Hematopoietic multipotent progenitor cell treated with erythropoietin and hydrocortisone succinate and interleukin-3 and kit ligand, for 15 days (in vitro differentiated cells): Measurements from ENCODE around the gene ZCCHC14.
"Not testable (repeated sequence)": the region's sequence is repeated elsewhere in the genome, so short reads cannot be mapped to it uniquely, and the experiment has no call there.

ENCODE experiments used
- DNase-seq: peaks from one replicate; pipeline ENCODE4 v3.0.0-alpha.2; 2015; ENCODE audit warnings: low spot score

Gene ZCCHC14

GRCh38 chr16:87382023-87382785, 110.6 kb downstream of the ZCCHC14 start:
- DNase-seq: no peak

GRCh38 chr16:87380881-87381280, 111.9 kb downstream of the ZCCHC14 start:
- DNase-seq: no peak

GRCh38 chr16:87380403-87380802, 112.4 kb downstream of the ZCCHC14 start:
- DNase-seq: no peak

GRCh38 chr16:87379312-87379752, 113.5 kb downstream of the ZCCHC14 start:
- DNase-seq: not testable (repeated sequence)

GRCh38 chr16:87376660-87377059, 116.2 kb downstream of the ZCCHC14 start:
- peak; percentile 58 for DNase-seq

- no peak for DNase-seq
Measured at GRCh38 chr16:87375426-87376135, 117.2 kb downstream of the ZCCHC14 start.

GRCh38 chr16:87374313-87374712, 118.5 kb downstream of the ZCCHC14 start:
- DNase-seq: no peak

GRCh38 chr16:87372305-87372704, 120.5 kb downstream of the ZCCHC14 start:
- no peak for DNase-seq

GRCh38 chr16:87371261-87371866, 121.5 kb downstream of the ZCCHC14 start:
- no peak for DNase-seq

GRCh38 chr16:87369796-87370719, 122.8 kb downstream of the ZCCHC14 start:
- no peak for DNase-seq

GRCh38 chr16:87369117-87369765, 123.6 kb downstream of the ZCCHC14 start:
- DNase-seq: no peak

GRCh38 chr16:87368029-87368770, 124.6 kb downstream of the ZCCHC14 start:
- DNase-seq: no peak

- no peak for DNase-seq
Measured at GRCh38 chr16:87367529-87367928, 125.3 kb downstream of the ZCCHC14 start.

GRCh38 chr16:87366930-87367329, 125.9 kb downstream of the ZCCHC14 start:
- DNase-seq: no peak

GRCh38 chr16:87366288-87366687, 126.5 kb downstream of the ZCCHC14 start:
- no peak for DNase-seq

GRCh38 chr16:87365021-87365713, 127.7 kb downstream of the ZCCHC14 start:
- no peak for DNase-seq

GRCh38 chr16:87363771-87364455, 128.9 kb downstream of the ZCCHC14 start:
- no peak for DNase-seq

GRCh38 chr16:87362828-87363559, 129.8 kb downstream of the ZCCHC14 start:
- DNase-seq: not testable (repeated sequence)
